Kidney (tissue), 14 donors: ENCODE data around the gene SPINT1. TPM values are rescaled to one million over a fixed set of nuclear protein-coding genes. Genes with fewer than 3 reads are reported as not detected.

Source experiments
- DNase-seq, 5 donors: peaks; one replicate each; pipeline ENCODE4 v3.0.0-alpha.2; 2013 to 2020
- FAIRE-seq: peaks from 2 replicates; lab custom pipeline; 2012; peaks lifted over from hg19 to GRCh38; lab: Jason Lieb, UNC
- H3K27ac ChIP-seq, 2 donors: one replicate each; pipeline ENCODE4 v1.7.0; 2013; ENCODE audit warnings: low read depth in 2 of 2, low read length in 2 of 2, inconsistent platforms in 1 of 2
- H3K27me3 ChIP-seq: one replicate; pipeline ENCODE4 v1.7.1; 2013; ENCODE audit warnings: low read length, inconsistent platforms; ENCODE audit not compliant: control insufficient read depth, insufficient read depth
- H3K36me3 ChIP-seq, 3 donors: one replicate each; pipeline versions ENCODE4 v1.7.0 to v1.7.1; 2013; ENCODE audit warnings: low read length in 3 of 3, control low read depth in 1 of 3, inconsistent platforms in 1 of 3; ENCODE audit not compliant: insufficient read depth in 3 of 3, control insufficient read depth in 2 of 3
- H3K4me1 ChIP-seq, 3 donors: one replicate each; pipeline versions ENCODE4 v1.7.0 to v1.7.1; 2013; ENCODE audit warnings: low read length in 3 of 3, inconsistent platforms in 1 of 3, low read depth in 1 of 3; ENCODE audit not compliant: control insufficient read depth in 2 of 3, insufficient read depth in 2 of 3
- H3K4me3 ChIP-seq, 3 donors: one replicate each; pipeline versions ENCODE4 v1.7.0 to v1.8.1; 2013; ENCODE audit warnings: low read length in 3 of 3, control low read depth in 1 of 3, inconsistent platforms in 1 of 3
- H3K9ac ChIP-seq, 3 donors: one replicate each; pipeline versions ENCODE4 v1.7.0 to v1.7.1; 2013; ENCODE audit warnings: low read length in 3 of 3, control low read depth in 1 of 3, inconsistent platforms in 1 of 3
- H3K9me3 ChIP-seq, 3 donors: one replicate each; pipeline versions ENCODE4 v1.7.0 to v1.7.1; 2013; ENCODE audit warnings: low read length in 3 of 3, control low read depth in 1 of 3, inconsistent platforms in 1 of 3; ENCODE audit not compliant: control insufficient read depth in 2 of 3, insufficient read depth in 1 of 3
- intact Hi-C: fragments of 100-400 bp; cut with DNase I; formaldehyde crosslinking; loops from one replicate; pipeline ENCODE4 v1.11.1; 2022
- polyA plus RNA-seq: library from polyadenylated mRNA; stranded (reverse); fragments of 350-450 nt; fragmentation: Illumina TruSeq; extraction: RNeasy Lipid Tissue Mini Kit (QIAGEN cat#74804); gene quantifications from one replicate; pipeline ENCODE4 v1.2.3, GENCODE V29; 2014; ENCODE audit warnings: low read depth, low replicate concordance; ENCODE audit not compliant: insufficient read depth
- total RNA-seq: library from RNA; stranded (reverse); fragmentation: NEBNext Ultra II Directional; extraction: Animal tissue kit (Norgen Biotek cat#: 25700); gene quantifications from one replicate; pipeline ENCODE4 v1.2.1, GENCODE V29; 2021
- TF ChIP-seq, protein P1 (sequence below): IDR thresholded peaks from 3 replicates; pipeline ENCODE4 v1.5.1; 2012; ENCODE audit warnings: mild to moderate bottlenecking, moderate library complexity, borderline replicate concordance; ENCODE audit not compliant: insufficient read depth; ENCODE audit errors: extremely low read depth
- donor health status: control.
- donor health status: control.
- donor health status: control.
- donor health status: control.
- donor health status: control.
- donor health status: DM: yes; HTN: yes; CAD: no.
- donor health status: Normal renal cell carcinoma (clear cell type).

SPINT1 gene
- total and polyA plus RNA-seq, 2 donors from 2014 or later: 112 to 114 TPM

GRCh38 chr15:40808861-40809450, 34.9 kb upstream of the SPINT1 start:
- FAIRE-seq (no peak), DNase-seq (peak in 1 of 5 donors; percentile 26)
- intact Hi-C loops: no loop called here
- Histone ChIP-seq H3K4me1 (peaks cover 0 to 15% (median 9%) of the 10 kb centered on the region in 3 donors), H3K9ac (no peak overlapping the region), H3K4me3 (peak overlapping the region in 1 of 3 donors; percentile 84), H3K9me3 (no peaks in the 10 kb centered on the region), H3K36me3 (peaks cover 3 to 9% (median 5%) of the 10 kb centered on the region in 3 donors), H3K27ac (no peak overlapping the region), H3K27me3 (no peaks in the 10 kb centered on the region)
- TF ChIP-seq, protein P1, sequence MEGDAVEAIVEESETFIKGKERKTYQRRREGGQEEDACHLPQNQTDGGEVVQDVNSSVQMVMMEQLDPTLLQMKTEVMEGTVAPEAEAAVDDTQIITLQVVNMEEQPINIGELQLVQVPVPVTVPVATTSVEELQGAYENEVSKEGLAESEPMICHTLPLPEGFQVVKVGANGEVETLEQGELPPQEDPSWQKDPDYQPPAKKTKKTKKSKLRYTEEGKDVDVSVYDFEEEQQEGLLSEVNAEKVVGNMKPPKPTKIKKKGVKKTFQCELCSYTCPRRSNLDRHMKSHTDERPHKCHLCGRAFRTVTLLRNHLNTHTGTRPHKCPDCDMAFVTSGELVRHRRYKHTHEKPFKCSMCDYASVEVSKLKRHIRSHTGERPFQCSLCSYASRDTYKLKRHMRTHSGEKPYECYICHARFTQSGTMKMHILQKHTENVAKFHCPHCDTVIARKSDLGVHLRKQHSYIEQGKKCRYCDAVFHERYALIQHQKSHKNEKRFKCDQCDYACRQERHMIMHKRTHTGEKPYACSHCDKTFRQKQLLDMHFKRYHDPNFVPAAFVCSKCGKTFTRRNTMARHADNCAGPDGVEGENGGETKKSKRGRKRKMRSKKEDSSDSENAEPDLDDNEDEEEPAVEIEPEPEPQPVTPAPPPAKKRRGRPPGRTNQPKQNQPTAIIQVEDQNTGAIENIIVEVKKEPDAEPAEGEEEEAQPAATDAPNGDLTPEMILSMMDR: no peak

- intact Hi-C loops: no loop called here
- no peaks in the 10 kb centered on the region for H3K9me3 ChIP-seq
- H3K27me3 ChIP-seq: no peaks in the 10 kb centered on the region
- no peak for DNase-seq
- peaks cover 0 to 15% (median 9%) of the 10 kb centered on the region in 3 donors for H3K4me1 ChIP-seq
- H3K9ac ChIP-seq: no peak overlapping the region
- peaks cover 3 to 12% (median 10%) of the 10 kb centered on the region in 3 donors for H3K36me3 ChIP-seq
- no peak overlapping the region for H3K4me3 ChIP-seq
- TF ChIP-seq, protein P1: no peak
- no peak overlapping the region for H3K27ac ChIP-seq
- FAIRE-seq: no peak
Measured at GRCh38 chr15:40812721-40813425, 31.0 kb upstream of the SPINT1 start.

DNA sequence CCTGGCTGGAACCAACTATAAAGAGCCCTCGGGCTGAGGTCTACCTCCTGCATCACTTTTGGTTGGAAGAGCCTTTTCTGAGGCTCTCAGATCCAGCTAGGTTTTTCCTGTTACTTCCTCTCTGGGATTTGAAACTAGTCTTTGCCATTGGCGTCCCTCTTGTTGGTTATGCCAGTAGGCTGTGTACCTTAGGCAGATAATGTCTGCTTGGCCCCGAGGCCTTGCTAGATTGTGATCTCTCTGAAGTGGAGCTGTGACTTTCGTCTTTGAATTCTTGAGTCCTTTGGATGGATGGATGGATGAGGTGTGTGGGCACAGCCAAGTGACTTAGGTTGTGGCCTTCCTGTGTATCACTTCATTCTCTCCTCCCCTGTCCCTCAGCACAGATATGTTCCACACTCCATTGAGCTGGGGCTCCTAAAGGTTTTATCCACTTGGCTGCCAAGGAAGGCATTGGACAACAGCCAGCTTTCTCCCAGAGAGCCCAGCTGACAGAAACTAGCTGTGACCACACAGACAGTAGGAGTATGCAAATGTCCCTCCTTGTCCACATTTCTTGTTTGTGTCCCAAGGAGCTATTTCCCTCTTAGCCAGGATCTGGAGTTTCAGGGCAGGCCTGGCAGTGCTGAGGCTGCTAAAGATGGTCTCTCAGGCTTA, 28.7 kb upstream of the SPINT1 start:
- intact Hi-C loops: no loop called here
- Histone ChIP-seq H3K27me3 (no peaks in the 10 kb centered on the region), H3K36me3 (peaks cover 3 to 12% (median 10%) of the 10 kb centered on the region in 3 donors), H3K9me3 (no peaks in the 10 kb centered on the region), H3K27ac (peak overlapping the region in 1 of 2 donors; percentile 53), H3K4me1 (peaks cover 0 to 4% (median 0%) of the 10 kb centered on the region in 3 donors), H3K9ac (no peak overlapping the region), H3K4me3 (no peak overlapping the region)
- FAIRE-seq (no peak), DNase-seq (peak in 2 of 5 donors; percentile 43 to 69)
- TF ChIP-seq, protein P1: no peak
